H9 (cell line): Measurements from ENCODE around the gene PYHIN1. TPM values are rescaled to one million over a fixed set of nuclear protein-coding genes. Genes with fewer than 3 reads are reported as not detected.

ENCODE experiments used
- DNase-seq: peaks from one replicate; pipeline ENCODE4 v3.0.0-alpha.2; 2017
- H2AFZ ChIP-seq: one replicate; pipeline ENCODE4 v1.6.1; 2013; ENCODE audit warnings: mild to moderate bottlenecking, low read length, control low read depth, moderate library complexity
- H2AK5ac ChIP-seq: 2 replicates; pipeline ENCODE4 v1.6.1; 2013; ENCODE audit warnings: low read length, control low read depth, mixed read lengths; ENCODE audit not compliant: insufficient read length
- H2BK120ac ChIP-seq: one replicate; pipeline ENCODE4 v1.6.1; 2013; ENCODE audit warnings: low read depth, mild to moderate bottlenecking, low read length, control low read depth, inconsistent platforms; ENCODE audit not compliant: poor library complexity, severe bottlenecking
- H2BK12ac ChIP-seq: 2 replicates; pipeline ENCODE4 v1.6.1; 2013; ENCODE audit warnings: low read length, control low read depth, mixed read lengths, low read depth; ENCODE audit not compliant: insufficient read length
- H2BK15ac ChIP-seq: 2 replicates; pipeline ENCODE4 v1.6.1; 2013; ENCODE audit warnings: low read depth, low read length, control low read depth
- H2BK20ac ChIP-seq: one replicate; pipeline ENCODE4 v1.6.1; 2013; ENCODE audit warnings: low read depth, mild to moderate bottlenecking, low read length, control low read depth, inconsistent platforms; ENCODE audit not compliant: poor library complexity, severe bottlenecking
- H2BK5ac ChIP-seq: 2 replicates; pipeline ENCODE4 v1.6.1; 2013; ENCODE audit warnings: low read length, control low read depth, mixed read lengths; ENCODE audit not compliant: insufficient read length
- H3K14ac ChIP-seq: 2 replicates; pipeline ENCODE4 v1.6.1; 2013; ENCODE audit warnings: low read length, control low read depth; ENCODE audit not compliant: insufficient read depth
- H3K18ac ChIP-seq: 2 replicates; pipeline ENCODE4 v1.6.1; 2013; ENCODE audit warnings: low read depth, mild to moderate bottlenecking, mixed read lengths, low read length, control low read depth; ENCODE audit not compliant: insufficient read length
- H3K23ac ChIP-seq: 2 replicates; pipeline ENCODE4 v1.6.1; 2013; ENCODE audit warnings: low read length, control low read depth, mixed read lengths, low read depth; ENCODE audit not compliant: insufficient read length
- H3K23me2 ChIP-seq: 2 replicates; pipeline ENCODE4 v1.6.1; 2013; ENCODE audit warnings: low read depth, mild to moderate bottlenecking, mixed read lengths, low read length, control low read depth; ENCODE audit not compliant: insufficient read length, poor library complexity, severe bottlenecking
- H3K27ac ChIP-seq: 2 replicates; pipeline ENCODE4 v1.5.1; 2013; ENCODE audit warnings: low read length, control low read depth, mixed read lengths, low read depth; ENCODE audit not compliant: insufficient read length
- H3K27me3 ChIP-seq: 2 replicates; pipeline ENCODE4 v1.6.1; 2013; ENCODE audit warnings: low read length, control low read depth, inconsistent platforms; ENCODE audit not compliant: insufficient read depth
- H3K4ac ChIP-seq: 2 replicates; pipeline ENCODE4 v1.6.1; 2013; ENCODE audit warnings: low read depth, mild to moderate bottlenecking, control low read depth, inconsistent platforms, low read length, moderate library complexity
- H3K4me1 ChIP-seq: 2 replicates; pipeline ENCODE4 v1.6.1; 2013; ENCODE audit warnings: low read length, control low read depth, inconsistent platforms; ENCODE audit not compliant: insufficient read depth
- H3K4me2 ChIP-seq: 2 replicates; pipeline ENCODE4 v1.6.1; 2013; ENCODE audit warnings: low read length, control low read depth, mixed read lengths; ENCODE audit not compliant: insufficient read length, insufficient read depth
- H3K56ac ChIP-seq: 2 replicates; pipeline ENCODE4 v1.6.1; 2013; ENCODE audit warnings: low read depth, mild to moderate bottlenecking, mixed read lengths, low read length, control low read depth; ENCODE audit not compliant: insufficient read length
- H3K79me1 ChIP-seq: 2 replicates; pipeline ENCODE4 v1.6.1; 2013; ENCODE audit warnings: low read depth, mild to moderate bottlenecking, moderate library complexity, low read length, control low read depth, inconsistent platforms; ENCODE audit not compliant: insufficient read depth, poor library complexity, severe bottlenecking
- H3K79me2 ChIP-seq: 2 replicates; pipeline ENCODE4 v1.6.1; 2013; ENCODE audit warnings: low read length, control low read depth, inconsistent platforms; ENCODE audit not compliant: insufficient read depth
- H3K9ac ChIP-seq: 2 replicates; pipeline ENCODE4 v1.6.1; 2013; ENCODE audit warnings: low read length, control low read depth, mixed read lengths; ENCODE audit not compliant: insufficient read length; ENCODE audit errors: extremely low read depth
- H3K9me3 ChIP-seq: one replicate; pipeline ENCODE4 v1.6.1; 2013; ENCODE audit warnings: low read depth, low read length, inconsistent platforms; ENCODE audit not compliant: control insufficient read depth
- H3T11ph ChIP-seq: one replicate; pipeline ENCODE4 v1.6.1; 2013; ENCODE audit warnings: mild to moderate bottlenecking, low read length, control low read depth, inconsistent platforms
- H4K20me1 ChIP-seq: one replicate; pipeline ENCODE4 v1.6.1; 2013; ENCODE audit not compliant: control insufficient read depth, insufficient read length, insufficient read depth
- H4K5ac ChIP-seq: 2 replicates; pipeline ENCODE4 v1.6.1; 2013; ENCODE audit warnings: low read depth, mild to moderate bottlenecking, mixed read lengths, low read length, control low read depth; ENCODE audit not compliant: insufficient read length
- H4K8ac ChIP-seq: replicated peaks from 2 replicates; pipeline ENCODE4 v1.6.1; 2013; ENCODE audit warnings: low read length, control low read depth, mixed read lengths, low read depth; ENCODE audit not compliant: insufficient read length
- H4K91ac ChIP-seq: 2 replicates; pipeline ENCODE4 v1.6.1; 2013; ENCODE audit warnings: low read depth, mild to moderate bottlenecking, moderate library complexity, mixed read lengths, low read length, control low read depth; ENCODE audit not compliant: insufficient read length
- H3K27ac Mint-ChIP-seq, 3 experiments: 2 replicates in 2 of 3; 3 replicates in 1 of 3; pipeline ENCODE4 v1.8.0; 2020 to 2021; ENCODE audit warnings: mixed read lengths in 3 of 3, mild to moderate bottlenecking in 1 of 3, moderate library complexity in 1 of 3
- H3K27me3 Mint-ChIP-seq: 2 replicates; pipeline ENCODE4 v1.8.0; 2021; ENCODE audit warnings: low read depth, mild to moderate bottlenecking, moderate library complexity, mixed read lengths
- H3K36me3 Mint-ChIP-seq, 3 experiments: 2 replicates in 2 of 3; 3 replicates in 1 of 3; pipeline ENCODE4 v1.8.0; 2020 to 2021; ENCODE audit warnings: low read depth in 3 of 3, mixed read lengths in 3 of 3; ENCODE audit not compliant: insufficient read depth in 1 of 3
- H3K4me1 Mint-ChIP-seq, 2 experiments: 2 replicates each; pipeline ENCODE4 v1.8.0; 2020; ENCODE audit warnings: mixed read lengths in 2 of 2
- H3K4me3 Mint-ChIP-seq, 2 experiments: 2 replicates in 1 of 2; 3 replicates in 1 of 2; pipeline ENCODE4 v1.8.0; 2020 to 2021; ENCODE audit warnings: mild to moderate bottlenecking in 2 of 2, mixed read lengths in 2 of 2, moderate library complexity in 1 of 2
- H3K9me3 Mint-ChIP-seq, 2 experiments: 2 replicates in 1 of 2; 3 replicates in 1 of 2; pipeline ENCODE4 v1.8.0; 2020; ENCODE audit warnings: mild to moderate bottlenecking in 2 of 2, mixed read lengths in 2 of 2, moderate library complexity in 1 of 2
- CTCF ChIP-seq: fragments of 200-600 bp; sonication (generic); conservative IDR thresholded peaks from 3 replicates; pipeline ENCODE4 v1.8.0; 2021; ENCODE audit warnings: antibody characterized with exemption, mild to moderate bottlenecking
- WGBS: extraction: QIAGEN DNeasy Blood & Tissue Kit; methylation state at CpG from one replicate; pipeline ENCODE4 v1.1.7; 2013; ENCODE audit warnings: missing lambda C conversion rate, low lambda C conversion rate, mixed read lengths; ENCODE audit not compliant: insufficient read length; ENCODE audit errors: extremely low coverage; 5-methylcytosine and 5-hydroxymethylcytosine counted together
- total RNA-seq: library from RNA; stranded (reverse); gene quantifications from 2 replicates; pipeline ENCODE4 v1.2.1, GENCODE V29; 2021

PYHIN1 gene
- total RNA-seq, 1 experiment from 2014 or later = not detected

- Histone ChIP-seq H3K4ac (no peak overlapping the region), H2BK12ac (no peak overlapping the region)
- H3K9me3 Mint-ChIP-seq = no peaks in the 10 kb centered on the region
Observed at GRCh38 chr1:158898722-158899121, 32.6 kb upstream of the PYHIN1 start.

More at GRCh38 chr1:158898722-158899121, 32.6 kb upstream of the PYHIN1 start:
- no peak for DNase-seq
- H3K23ac ChIP-seq = no peak overlapping the region
- H3K4me1 Mint-ChIP-seq = no peaks in the 10 kb centered on the region
- H3K79me2 ChIP-seq = no peaks in the 10 kb centered on the region
- no peaks in the 10 kb centered on the region for H3K79me1 ChIP-seq
- no peak overlapping the region for H3T11ph ChIP-seq
- H2BK120ac ChIP-seq = no peak overlapping the region
- H3K14ac ChIP-seq = no peak overlapping the region
- H3K23me2 ChIP-seq = no peaks in the 10 kb centered on the region
- H2BK5ac ChIP-seq = no peak overlapping the region
- H2BK20ac ChIP-seq = no peak overlapping the region
- no peak overlapping the region for H4K5ac ChIP-seq
- no peak overlapping the region for H3K4me3 Mint-ChIP-seq
- no peaks in the 10 kb centered on the region for H3K4me1 ChIP-seq
- TF ChIP-seq CTCF = no peak
- H3K27ac Mint-ChIP-seq = peak overlapping the region in 1 of 3 experiments; percentile 14; a peak in 1 of 7 replicates
- H3K27ac ChIP-seq = no peak overlapping the region
- H2BK15ac ChIP-seq = no peak overlapping the region
- no CpG with 5 or more reads among the region's 2 CpGs for WGBS
- H3K36me3 Mint-ChIP-seq = no peaks in the 10 kb centered on the region
- H2AFZ ChIP-seq = no peak overlapping the region
- H3K27me3 Mint-ChIP-seq = no peaks in the 10 kb centered on the region
- no peak overlapping the region for H4K91ac ChIP-seq
- H3K9me3 ChIP-seq = no peaks in the 10 kb centered on the region
- no peak overlapping the region for H4K8ac ChIP-seq
- no peak overlapping the region for H3K18ac ChIP-seq
- H3K56ac ChIP-seq = no peak overlapping the region
- H3K27me3 ChIP-seq = no peaks in the 10 kb centered on the region
- H4K20me1 ChIP-seq = no peaks in the 10 kb centered on the region
- no peak overlapping the region for H3K9ac ChIP-seq
- no peak overlapping the region for H2AK5ac ChIP-seq
- no peak overlapping the region for H3K4me2 ChIP-seq
